KMS-11 (cell line): ENCODE results near the gene CCDC3.

Experiments used
- H2AFZ ChIP-seq: fragments of 200-600 bp; sonication (generic); 2 replicates; pipeline ENCODE4 v1.6.1; 2016; ENCODE audit warnings: antibody characterized with exemption, mixed run types, low read depth
- H3K27ac ChIP-seq: fragments of 200-600 bp; sonication (generic); 2 replicates; pipeline ENCODE4 v1.6.1; 2016; ENCODE audit warnings: mild to moderate bottlenecking, mixed run types
- H3K27me3 ChIP-seq: fragments of 200-600 bp; sonication (generic); 2 replicates; pipeline ENCODE4 v1.6.1; 2017; ENCODE audit warnings: mild to moderate bottlenecking, low read depth, mixed run types, moderate library complexity; ENCODE audit not compliant: insufficient read depth
- H3K36me3 ChIP-seq: fragments of 200-600 bp; sonication (generic); 2 replicates; pipeline ENCODE4 v1.6.1; 2017; ENCODE audit warnings: mild to moderate bottlenecking, mixed run types; ENCODE audit not compliant: insufficient read depth
- H3K4me1 ChIP-seq: fragments of 200-600 bp; sonication (generic); 2 replicates; pipeline ENCODE4 v1.6.1; 2016; ENCODE audit warnings: mild to moderate bottlenecking, low read depth, mixed run types; ENCODE audit not compliant: poor library complexity, severe bottlenecking
- H3K4me2 ChIP-seq: fragments of 200-600 bp; sonication (generic); 2 replicates; pipeline ENCODE4 v1.7.0; 2016; ENCODE audit warnings: mild to moderate bottlenecking, mixed run types
- H3K4me3 ChIP-seq: fragments of 200-600 bp; sonication (generic); IDR thresholded peaks from 2 replicates; pipeline ENCODE4 v1.6.1; 2017; ENCODE audit warnings: low read depth, low read length, mixed read lengths; ENCODE audit not compliant: insufficient read depth
- H3K79me2 ChIP-seq: fragments of 200-600 bp; sonication (generic); 2 replicates; pipeline ENCODE4 v1.6.1; 2016; ENCODE audit warnings: low read depth, mixed run types; ENCODE audit not compliant: insufficient read depth
- H3K9ac ChIP-seq: fragments of 200-600 bp; sonication (generic); 2 replicates; pipeline ENCODE4 v1.6.1; 2016; ENCODE audit warnings: mild to moderate bottlenecking, mixed run types
- H4K20me1 ChIP-seq: fragments of 200-600 bp; sonication (generic); 2 replicates; pipeline ENCODE4 v1.6.1; 2016; ENCODE audit warnings: mild to moderate bottlenecking, mixed run types; ENCODE audit not compliant: insufficient read depth
- TF ChIP-seq, protein P1 (sequence below): fragments of 200-600 bp; sonication (generic); conservative IDR thresholded peaks from 2 replicates; pipeline ENCODE4 v1.6.1; 2017; ENCODE audit warnings: low read depth, mild to moderate bottlenecking, antibody characterized with exemption, low read length, moderate library complexity, mixed read lengths

CCDC3 gene

DNA sequence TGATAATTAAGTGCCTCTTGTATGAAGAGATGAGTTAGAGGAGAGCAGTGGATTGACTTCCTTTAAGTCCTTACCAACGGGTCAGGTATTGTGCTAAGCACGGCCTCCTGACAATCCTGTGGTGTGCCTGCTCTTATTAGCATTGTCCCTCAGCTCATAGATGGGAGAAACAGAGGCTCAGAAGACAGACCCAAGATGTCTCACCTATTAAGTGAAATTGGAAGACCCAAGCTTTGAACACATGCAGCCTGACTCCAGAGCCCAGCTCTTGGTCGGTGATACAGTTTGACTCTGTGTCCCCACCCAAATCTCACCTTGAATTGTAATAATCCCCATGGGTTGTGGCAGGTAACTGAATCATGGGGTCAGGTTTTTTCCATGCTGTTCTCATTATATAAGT, 53.8 kb downstream of the CCDC3 start:
- no peaks in the 10 kb centered on the region for H3K79me2 ChIP-seq
- peaks cover 14% of the 10 kb centered on the region for H3K4me1 ChIP-seq
- TF ChIP-seq, protein P1, sequence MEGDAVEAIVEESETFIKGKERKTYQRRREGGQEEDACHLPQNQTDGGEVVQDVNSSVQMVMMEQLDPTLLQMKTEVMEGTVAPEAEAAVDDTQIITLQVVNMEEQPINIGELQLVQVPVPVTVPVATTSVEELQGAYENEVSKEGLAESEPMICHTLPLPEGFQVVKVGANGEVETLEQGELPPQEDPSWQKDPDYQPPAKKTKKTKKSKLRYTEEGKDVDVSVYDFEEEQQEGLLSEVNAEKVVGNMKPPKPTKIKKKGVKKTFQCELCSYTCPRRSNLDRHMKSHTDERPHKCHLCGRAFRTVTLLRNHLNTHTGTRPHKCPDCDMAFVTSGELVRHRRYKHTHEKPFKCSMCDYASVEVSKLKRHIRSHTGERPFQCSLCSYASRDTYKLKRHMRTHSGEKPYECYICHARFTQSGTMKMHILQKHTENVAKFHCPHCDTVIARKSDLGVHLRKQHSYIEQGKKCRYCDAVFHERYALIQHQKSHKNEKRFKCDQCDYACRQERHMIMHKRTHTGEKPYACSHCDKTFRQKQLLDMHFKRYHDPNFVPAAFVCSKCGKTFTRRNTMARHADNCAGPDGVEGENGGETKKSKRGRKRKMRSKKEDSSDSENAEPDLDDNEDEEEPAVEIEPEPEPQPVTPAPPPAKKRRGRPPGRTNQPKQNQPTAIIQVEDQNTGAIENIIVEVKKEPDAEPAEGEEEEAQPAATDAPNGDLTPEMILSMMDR, result no peak
- H3K4me2 ChIP-seq, result no peak overlapping the region
- H3K36me3 ChIP-seq, result no peaks in the 10 kb centered on the region
- H3K9ac ChIP-seq, result no peak overlapping the region
- no peak overlapping the region for H2AFZ ChIP-seq
- H4K20me1 ChIP-seq, result no peaks in the 10 kb centered on the region
- no peaks in the 10 kb centered on the region for H3K27me3 ChIP-seq
- no peak overlapping the region for H3K27ac ChIP-seq
- no peak overlapping the region for H3K4me3 ChIP-seq

DNA sequence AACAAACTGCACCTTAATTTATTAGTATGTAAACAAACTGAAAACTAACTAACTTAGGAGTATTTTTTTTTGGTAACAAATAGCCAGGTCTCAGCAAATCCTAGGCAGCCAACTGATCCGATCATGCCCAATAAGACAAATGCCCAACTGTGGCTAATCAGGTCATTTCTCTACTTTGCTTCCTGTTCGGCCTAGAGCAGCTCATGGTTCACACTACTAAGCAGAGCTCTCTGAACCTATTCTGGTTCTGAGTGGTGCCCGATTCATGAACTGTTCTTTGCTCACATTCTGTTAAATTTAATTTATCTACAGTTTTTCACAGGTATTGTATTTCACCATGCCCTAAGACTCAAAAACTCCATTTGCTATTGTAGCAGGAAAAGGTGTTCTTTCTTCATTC, 55.1 kb downstream of the CCDC3 start:
- H3K36me3 ChIP-seq, result no peaks in the 10 kb centered on the region
- H3K27ac ChIP-seq, result no peak overlapping the region
- H3K4me1 ChIP-seq, result peaks cover 14% of the 10 kb centered on the region
- no peak overlapping the region for H2AFZ ChIP-seq
- H3K4me3 ChIP-seq, result no peak overlapping the region
- H3K79me2 ChIP-seq, result no peaks in the 10 kb centered on the region
- H3K27me3 ChIP-seq, result no peaks in the 10 kb centered on the region
- TF ChIP-seq, protein P1, result no peak
- H4K20me1 ChIP-seq, result no peaks in the 10 kb centered on the region
- no peak overlapping the region for H3K4me2 ChIP-seq
- H3K9ac ChIP-seq, result no peak overlapping the region

DNA sequence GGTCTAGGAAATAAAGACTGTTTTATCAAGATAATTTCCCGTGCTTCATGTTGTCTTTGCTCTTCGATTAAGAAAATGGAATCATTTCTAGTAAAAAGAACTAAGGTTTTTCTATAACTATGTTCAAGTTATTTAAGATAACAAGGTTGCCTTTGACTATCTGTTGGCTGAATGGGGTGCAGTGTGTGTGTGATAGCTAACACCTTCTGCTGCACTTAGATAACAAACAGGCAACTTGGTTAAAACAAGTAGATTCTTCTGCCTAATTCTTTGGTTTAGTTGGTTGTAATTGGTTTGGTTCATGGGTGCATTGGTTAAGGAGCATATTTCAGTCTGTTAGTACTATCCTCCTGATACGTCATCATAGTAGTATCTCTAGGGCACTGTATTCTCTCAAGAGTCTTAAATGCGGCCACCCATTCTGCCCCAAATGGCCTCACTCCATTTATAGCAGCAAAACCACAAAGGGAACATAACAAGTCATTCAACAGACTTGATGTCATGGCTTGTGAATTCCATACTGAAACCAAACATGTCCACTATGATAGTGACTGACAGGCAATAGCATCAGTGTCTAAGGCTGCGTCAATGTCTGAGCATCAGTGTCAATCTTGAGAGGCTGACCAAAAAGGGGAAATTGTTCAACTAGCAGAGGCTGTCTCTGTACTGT, 55.7 kb downstream of the CCDC3 start:
- H2AFZ ChIP-seq, result no peak overlapping the region
- no peaks in the 10 kb centered on the region for H3K36me3 ChIP-seq
- no peak overlapping the region for H3K4me3 ChIP-seq
- TF ChIP-seq, protein P1, result no peak
- H3K79me2 ChIP-seq, result no peaks in the 10 kb centered on the region
- no peak overlapping the region for H3K27ac ChIP-seq
- H3K27me3 ChIP-seq, result no peaks in the 10 kb centered on the region
- no peaks in the 10 kb centered on the region for H4K20me1 ChIP-seq
- no peak overlapping the region for H3K9ac ChIP-seq
- H3K4me2 ChIP-seq, result no peak overlapping the region
- H3K4me1 ChIP-seq, result peaks cover 14% of the 10 kb centered on the region

DNA sequence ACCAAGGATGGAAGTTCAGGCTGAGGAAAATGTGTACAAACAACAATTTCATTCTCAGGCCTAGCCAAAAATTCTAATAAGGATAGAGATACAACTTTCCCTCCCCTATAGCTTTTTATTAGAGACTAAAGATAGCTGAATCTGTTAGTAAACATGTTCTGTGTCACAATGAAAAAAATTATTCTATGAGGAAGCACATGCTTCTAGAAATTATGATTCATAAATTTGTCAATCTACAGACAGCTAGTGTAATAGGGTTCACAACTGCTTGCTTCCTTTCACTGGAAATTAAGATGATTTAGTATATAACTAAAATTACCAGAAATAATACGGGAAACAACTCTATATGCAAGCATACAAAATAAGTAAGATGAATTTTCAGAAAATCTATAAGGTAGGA, 56.6 kb downstream of the CCDC3 start:
- Histone ChIP-seq H3K27ac (no peak overlapping the region), H2AFZ (no peak overlapping the region), H3K4me3 (no peak overlapping the region), H3K36me3 (no peaks in the 10 kb centered on the region), H3K27me3 (no peaks in the 10 kb centered on the region), H3K79me2 (no peaks in the 10 kb centered on the region), H3K9ac (no peak overlapping the region), H3K4me1 (peaks cover 14% of the 10 kb centered on the region), H3K4me2 (no peak overlapping the region), H4K20me1 (no peaks in the 10 kb centered on the region)
- TF ChIP-seq, protein P1, result no peak
